NCI-H2107 treated with DMSO at 0.1 percent for 48 hours (cell line): ENCODE measurements around the gene GPR183.

Experiments used
- DNase-seq: peaks from one replicate; lab custom pipeline; 2025; ENCODE audit not compliant: unreplicated experiment; lab: John Stamatoyannopoulos, UW

Gene GPR183

DNA sequence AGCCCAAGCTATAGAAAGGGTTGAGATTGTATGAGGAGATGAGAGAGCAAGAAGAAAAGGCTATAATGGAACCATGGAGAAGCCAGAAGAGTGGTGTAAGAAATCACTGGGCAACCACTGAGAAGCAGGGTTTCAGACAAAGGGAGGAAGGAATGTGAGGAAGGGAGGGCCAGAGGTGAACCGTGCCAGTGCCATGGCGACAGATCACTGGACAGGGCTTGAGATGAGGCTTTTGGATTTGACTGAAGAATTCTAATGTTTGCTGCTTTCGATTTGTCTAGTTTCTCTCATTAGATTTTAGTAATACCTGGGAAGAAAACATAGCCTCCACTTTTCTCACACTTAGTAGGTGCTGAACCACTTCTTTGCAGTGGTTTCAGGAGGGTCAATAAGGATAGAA lies 6.3 kb upstream of the GPR183 start:
- DNase-seq, result no peak

DNA sequence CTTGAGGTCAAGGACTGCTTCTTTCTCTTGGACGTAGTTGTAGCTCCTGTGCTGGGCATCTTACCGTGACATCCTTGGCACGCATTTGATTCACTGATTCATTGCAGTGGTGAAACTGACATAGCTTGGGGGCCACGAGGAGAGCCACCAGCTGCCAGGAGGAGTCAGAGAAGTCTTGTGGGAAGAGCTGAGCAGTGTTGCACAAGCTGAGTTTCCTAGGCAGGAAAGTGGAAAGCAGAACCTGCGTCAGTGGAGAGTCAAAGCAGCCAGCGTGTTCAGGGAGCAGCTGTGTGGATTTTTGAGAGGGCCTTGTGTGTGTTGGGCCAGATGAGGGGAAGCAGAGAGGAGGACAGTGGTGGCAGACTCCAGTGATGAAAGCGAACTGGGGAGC lies 5.3 kb upstream of the GPR183 start:
- no peak for DNase-seq

DNA sequence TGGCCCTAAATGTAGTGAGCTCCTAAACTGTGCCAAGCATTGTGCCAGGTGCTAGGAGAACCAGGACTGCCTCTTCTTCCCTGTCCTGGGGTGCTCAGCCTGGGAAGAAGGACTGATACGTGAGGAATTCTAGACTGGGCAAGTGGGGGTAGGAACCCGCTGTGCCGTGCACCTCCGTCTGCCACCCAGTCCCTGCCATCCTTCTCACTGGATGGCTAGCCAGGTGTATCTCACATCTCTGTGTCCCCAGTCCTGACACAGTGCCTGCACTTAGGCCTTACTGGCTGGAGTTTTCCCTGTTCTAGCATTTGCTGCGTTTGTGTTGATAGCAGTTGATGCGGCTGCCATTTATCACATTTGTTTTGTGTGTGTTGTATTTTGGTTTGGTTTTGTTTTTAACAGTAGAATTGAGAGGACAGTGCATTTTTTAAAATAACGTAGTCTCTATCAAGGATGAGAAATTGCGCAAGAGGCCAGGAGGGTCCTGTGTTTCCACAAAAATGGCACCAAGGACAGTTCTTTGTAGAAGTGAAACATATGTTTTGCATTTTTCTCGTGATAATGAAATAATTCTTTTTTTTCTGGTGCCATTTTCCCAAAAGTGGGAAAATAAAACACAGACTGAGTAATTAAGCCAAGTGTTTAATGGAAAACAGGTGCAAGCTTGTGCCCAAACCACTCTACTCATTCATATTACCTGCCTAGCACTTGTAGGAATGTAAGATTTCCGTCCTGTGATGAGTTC lies 4.7 kb upstream of the GPR183 start:
- no peak for DNase-seq

DNA sequence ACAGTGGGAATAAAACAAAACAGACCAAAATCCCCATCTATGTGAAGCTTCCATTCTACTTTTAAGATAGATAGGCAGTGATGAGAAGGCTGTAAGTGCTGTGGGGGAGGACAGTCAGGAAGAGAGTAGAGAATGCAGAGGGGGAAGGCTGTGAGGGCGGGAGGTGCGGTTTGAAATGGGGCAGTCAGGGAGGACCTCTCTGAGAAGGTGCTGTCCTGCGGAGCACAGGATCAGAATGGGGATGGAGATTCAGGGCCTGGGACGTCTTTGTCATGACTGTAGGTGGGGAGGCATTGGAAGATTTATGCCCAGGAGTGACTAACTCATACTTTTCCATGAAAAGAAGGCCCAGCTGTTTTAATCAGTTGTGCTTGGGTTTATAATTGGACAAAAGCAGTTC lies 3.9 kb upstream of the GPR183 start:
- no peak for DNase-seq

DNA sequence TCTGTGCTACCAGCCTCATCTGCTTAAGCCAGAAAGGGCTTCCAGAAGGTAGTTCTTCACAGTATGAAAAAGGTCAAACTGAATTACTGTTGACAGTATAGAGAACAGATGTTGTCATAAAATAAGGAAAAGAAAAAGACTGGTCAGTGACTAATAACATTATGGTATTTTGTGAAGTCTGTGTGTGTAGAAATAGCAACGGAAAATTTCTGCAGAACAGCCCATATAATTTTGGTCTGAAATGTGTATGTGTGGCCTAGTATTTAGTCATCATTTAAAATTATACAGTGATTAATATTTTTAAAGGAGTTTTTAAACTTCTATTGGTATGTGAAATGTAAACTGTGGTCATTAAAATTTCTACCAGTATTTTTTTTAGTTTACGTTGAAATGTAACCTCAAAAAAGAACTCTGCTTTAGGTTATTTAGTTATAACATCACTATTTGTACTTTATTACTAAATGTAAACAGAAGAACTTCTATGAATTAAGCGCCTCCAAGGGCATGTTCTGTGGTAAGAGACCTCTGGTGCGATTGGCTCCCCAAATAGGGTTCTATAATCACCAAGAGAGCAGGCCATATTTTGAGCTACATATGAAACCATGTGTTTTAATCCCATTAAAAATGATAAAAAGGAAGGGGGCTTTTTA lies 3.3 kb upstream of the GPR183 start:
- DNase-seq, result no peak

DNA sequence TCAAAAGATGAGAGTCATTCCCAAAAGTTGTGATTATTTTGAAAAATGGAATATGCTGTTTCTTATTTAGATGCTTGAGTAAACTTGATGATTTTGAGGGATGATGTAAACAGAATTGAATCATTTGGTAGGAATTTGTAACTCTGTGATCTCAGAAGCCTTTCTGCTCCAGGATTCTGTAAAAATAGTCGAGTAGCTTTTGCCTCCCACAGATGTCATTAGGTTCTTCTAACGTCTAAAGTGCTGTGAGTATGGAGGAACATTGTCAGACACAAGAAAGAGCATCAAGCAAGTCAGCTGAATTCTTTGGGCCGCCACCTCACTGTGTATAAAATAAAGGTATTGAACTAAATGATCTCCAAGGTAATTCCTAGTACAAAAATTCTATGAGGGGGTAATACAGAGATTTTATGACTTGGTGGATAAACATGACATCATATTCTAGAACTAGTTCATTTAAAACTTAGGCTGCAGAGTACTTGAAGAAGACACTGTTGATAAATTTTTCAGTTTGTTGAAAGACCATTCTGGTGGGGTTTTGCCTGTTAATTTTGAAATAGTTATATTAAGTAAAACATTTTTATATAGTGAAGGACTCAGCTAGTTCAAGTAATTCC lies 1.4 kb upstream of the GPR183 start:
- DNase-seq, result no peak

DNA sequence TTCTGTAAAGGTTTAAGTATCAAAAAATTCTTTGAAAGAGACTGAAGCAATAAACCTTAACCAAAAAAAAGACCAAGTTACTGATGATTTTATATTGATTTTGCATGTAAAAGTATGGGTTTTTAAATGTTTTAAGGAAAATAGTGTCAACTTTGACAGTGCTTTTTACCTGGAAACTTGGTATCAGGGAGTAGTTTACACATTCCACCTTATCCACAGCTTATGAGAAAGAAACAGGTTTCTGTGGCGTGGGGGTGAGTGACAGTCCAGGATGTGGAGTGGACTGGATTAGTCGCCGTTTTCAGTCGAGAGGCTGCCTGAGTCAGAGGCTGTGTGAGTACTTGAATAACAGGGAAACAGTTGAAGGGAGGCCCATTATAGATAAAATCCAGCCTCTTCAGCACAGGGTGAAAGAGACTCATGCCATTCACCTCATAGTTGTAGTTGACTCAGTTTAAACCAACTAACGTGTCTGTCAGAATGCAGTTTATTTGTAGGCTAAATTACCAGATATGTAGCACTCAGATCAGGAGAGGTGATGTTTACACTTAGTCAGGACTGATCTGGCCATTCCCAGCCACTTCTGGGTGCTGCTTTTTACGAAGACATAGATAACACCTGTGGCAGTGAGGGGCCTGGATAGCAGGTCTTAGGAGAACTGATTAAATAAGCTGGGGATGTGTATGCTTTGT lies 595 bp upstream of the GPR183 start:
- no peak for DNase-seq

DNA sequence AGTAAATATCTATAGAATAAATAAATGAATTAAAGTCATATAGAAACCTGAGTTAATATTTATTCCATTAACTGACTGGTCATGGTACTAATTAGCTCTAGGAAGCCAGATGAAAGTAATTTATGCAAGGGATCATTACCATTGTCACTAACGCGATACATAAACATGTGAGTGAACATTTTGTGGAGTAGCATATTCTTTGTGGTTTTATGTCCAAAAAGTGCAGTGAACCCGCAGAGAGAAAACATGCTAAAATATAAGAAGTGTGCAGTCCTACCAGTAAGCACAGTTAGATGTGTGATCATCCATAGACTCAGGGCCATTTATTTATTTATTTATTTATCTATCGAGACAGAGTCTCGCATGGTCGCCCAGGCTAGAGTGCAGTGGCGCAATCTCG lies 1.6 kb downstream of the GPR183 start:
- no peak for DNase-seq

DNA sequence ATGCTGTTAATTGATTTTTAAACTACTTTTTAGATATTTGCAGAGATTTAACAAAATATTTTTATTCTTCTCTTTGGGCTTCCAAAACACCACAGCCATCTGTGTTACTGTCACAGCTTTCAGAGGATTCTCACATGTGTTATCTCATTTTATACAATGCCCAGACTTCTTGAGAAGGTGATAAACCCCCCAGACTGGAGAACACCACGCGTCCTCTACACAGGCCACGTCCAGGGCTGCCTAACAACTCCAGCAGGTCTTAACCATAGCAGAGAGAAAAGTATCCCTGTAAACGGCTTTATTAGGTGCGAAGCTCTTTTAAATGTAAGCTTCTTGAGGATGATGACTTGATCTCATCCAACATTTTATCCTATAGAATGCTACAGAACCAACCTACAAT lies 2.0 kb downstream of the GPR183 start:
- no peak for DNase-seq

DNA sequence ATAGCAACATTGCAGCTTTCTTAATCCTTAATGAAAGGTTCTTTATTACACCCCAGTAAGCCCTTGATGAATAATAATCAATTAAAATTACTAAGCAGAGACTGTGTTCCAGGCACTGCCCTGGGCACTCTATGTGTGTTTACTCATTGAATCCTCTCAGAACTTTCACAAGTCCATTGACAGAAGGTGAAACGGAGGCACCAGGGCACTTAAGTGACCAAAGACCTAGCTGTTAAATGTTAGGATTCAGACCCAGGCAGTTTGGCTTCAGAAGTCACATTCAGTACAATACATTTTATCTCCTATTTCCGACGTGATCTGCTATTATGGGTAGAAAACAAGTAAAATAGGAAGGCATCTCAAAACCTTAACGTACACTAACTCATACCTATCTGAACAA lies 2.7 kb downstream of the GPR183 start:
- no peak for DNase-seq

DNA sequence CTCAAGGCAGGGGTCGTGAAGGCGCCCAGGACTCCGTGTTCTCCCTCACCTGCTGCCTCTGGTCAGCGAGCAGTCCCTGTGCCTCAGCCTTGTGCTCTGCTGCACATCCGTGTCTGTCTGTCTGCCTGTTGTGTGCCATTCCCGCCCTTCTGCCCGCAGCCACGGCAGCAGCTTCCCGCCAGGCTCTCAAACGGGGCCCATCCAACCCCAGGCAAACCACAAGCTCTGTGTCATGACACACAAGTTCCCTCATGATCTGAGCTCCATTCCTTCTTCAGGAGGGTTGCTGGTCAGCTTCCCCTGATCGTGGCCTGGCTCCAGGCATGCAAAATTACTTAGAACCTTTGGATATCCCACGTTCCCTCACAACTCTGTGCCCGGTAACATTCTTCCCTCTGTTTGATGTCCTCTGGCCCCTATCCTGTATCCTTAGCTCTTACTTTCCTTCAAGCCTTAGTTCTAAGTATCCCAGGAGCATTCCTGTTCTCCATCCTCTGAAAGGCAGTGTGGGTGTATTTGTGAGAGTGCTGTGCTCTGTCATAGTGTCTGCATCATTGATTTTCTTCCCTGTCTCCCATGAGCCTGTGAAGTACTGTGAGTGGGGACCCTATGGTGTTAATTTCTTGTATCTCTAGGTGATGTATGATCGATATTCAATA lies 3.2 kb downstream of the GPR183 start:
- no peak for DNase-seq

DNA sequence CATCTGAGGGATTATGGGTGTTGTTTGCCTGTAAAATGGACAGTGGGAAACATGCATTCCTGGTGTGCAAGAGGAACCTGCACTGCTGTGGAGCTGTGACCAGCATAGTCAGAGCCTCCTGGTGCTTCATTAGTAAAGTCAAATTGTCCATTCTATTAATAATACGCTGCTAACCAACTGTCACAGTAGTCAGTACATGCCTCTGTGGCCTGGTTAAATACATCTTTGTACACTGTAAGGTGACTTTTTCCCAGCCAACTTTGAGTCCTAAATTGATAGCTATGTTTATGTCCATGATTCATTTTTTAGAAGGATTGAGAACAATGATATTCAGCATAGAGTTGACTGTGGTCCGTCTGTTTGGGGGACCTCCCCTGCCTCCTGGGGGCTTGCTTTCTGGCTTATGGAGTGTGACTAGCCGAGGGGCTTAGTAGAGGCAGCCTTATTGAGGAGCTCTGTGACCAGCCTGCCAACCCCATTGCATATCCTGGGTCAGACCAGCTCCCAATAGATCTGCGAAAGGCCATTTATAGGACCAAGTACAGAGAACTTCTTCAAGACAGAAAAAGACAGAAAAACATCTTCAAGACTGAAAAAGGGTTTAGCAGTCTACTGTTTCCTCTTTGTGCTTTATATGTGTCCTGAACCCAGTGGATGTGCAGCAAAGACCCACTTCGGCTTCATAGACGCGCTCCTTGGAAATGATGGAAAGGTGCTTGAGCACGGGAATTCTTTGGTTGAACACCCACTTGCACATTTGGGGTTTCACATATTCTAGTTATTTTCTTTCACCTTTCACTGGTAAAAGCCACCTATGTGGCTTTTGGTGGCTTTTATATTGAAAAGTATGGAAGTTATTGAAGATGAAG lies 4.3 kb downstream of the GPR183 start:
- DNase-seq, result no peak

DNA sequence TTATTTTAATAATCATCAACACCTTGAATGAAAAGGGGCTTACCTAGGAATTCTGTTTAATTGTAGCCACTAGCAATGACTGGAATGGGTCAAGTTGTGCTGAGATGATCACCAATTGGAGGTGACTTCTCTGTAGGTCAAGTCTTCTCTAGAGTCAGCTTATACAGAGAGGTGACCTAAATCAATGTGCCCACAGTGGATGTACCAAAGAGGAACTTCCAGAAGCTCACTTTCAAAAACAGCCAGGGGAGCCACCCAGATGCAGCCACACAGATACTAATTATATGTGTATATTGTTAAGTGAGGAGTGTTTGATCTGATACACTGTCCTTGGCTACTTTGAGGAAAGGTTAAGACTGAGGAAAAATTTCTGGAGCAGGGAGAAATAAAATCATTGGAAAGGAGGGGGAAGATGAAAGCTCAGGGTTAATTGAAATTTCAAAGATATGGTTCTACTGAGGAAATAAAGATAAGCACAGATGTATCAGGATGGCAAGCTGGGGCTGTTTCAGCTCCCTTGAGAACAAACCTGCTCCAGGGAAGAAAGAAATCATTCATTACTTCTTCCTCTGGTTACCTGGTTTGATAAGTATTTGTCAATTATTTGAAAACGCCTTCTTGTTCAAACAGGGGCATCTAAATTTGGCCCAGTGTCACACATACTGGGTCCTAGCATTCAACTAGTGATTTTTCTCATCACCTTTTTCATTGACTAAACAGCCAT lies 5.1 kb downstream of the GPR183 start:
- DNase-seq, result no peak

DNA sequence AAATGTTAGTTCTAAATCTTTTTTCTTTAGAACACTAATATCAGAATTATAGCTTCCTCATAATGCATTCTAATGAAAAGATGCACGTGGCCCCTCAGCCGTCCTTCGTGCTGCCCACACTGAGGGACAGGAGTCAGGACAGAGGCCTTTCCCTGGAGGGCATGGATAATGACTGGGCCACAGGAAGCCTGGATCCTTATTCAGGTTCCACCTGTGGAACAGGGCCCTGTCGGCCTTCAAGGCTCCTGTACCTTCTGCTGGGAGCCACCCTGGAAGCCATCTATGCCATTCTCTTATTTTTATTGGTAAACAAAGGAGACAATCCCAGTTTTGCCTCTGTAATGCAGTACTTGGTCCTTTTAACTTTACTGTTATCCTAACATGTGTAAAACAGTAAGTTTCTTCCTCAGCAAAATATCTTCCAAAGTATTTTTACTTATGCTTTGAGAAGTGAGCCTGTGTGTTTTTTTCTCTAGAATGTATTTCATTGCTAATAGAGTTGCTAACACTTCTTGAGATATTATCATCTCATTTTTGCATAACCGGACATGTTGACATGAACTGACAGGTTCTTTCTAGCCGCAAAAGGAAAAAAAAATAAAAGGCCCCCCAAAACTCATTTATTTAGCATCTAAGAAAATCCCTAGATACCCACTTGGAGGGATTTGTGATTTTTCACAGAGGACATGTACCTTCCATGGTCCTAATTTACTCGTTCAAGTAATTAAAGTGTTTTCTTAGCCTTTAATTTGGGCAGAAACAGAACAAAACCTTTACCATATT lies 6.0 kb downstream of the GPR183 start:
- no peak for DNase-seq

DNA sequence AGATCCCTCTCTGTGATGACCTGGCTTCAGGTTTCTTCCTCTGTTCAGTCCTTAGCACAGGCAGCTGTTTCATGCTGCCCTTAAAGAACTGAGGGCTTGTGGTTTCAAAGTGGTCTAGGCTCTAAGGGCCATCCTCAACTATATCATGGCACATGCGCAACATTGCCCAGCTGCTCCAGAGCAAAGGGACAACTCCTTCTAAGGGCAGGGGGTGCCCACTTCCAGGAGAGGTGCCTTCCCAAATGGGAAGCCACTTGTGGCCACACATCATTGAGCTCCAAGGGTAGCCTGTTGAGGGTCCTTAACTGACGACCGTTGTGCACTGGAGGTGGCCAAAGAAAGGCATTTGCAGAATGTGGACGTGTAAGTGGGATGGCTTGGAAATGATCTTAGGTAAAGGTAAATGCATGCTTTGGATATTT lies 7.3 kb downstream of the GPR183 start:
- DNase-seq, result peak; percentile 39

DNA sequence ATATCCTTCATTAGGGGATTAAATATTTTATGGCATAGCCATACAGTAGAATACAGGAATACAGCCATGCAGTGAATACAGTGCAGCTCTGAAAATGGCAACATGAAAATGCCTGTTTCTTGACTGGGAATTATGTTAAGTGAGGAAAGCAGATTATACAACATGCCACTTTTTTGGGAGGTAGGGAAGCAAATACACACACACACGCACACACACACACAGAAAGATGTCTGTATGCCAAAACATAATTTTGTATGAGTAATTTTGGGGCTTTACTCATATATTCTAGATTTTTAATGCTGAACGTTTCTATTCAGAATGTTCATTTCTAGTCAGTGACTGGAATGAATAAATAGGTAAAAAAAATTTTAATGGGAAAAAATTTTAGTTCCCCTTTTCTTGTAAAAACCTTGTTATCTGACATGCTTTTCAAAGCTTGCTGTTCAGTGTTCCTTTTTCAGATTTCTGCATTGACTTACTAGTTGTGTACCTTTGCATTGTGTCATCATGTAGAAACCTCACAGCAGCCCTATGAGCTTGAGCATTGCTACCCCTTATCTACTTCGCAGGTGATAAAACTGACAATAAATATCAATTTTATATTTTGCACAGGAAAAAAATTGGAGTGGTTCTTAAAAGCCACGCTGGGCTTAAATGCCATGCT lies 7.8 kb downstream of the GPR183 start:
- DNase-seq, result no peak

DNA sequence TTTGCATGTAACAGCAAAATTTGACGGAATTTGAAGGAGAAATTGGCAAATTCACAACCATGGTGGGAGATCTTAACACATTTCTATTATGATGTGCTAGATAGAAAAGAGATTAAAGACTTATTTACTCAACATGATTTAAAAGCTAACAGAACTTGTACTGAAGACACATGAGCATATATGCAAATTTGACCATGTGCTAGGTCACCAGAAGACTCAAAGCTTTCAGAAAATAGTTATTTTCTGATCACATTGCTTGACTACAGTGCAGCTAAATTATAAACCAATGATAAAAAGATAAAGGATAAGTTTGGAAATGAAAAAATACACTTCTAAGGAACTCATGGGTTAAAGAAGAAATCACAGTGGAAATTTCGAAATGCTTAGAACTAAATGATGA lies 9.1 kb downstream of the GPR183 start:
- DNase-seq, result no peak

DNA sequence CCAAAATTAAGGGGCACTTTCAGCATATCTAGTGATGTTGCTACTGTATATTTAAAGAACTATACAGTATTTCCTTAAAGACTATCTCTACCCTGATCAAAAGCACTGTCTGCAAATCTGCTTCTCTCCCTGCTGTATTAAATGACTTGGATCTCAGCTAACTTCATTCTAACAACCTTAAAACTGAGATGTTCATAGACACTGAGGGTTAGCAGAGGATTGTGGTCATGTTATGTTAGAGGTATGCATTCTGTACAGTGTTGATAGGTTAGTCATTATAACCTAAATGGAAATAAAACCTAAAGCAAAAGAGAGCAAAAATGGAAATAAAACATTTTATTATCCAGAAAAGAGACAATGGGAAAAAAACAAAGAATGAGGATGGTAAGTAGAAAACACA lies 9.9 kb downstream of the GPR183 start:
- no peak for DNase-seq

DNA sequence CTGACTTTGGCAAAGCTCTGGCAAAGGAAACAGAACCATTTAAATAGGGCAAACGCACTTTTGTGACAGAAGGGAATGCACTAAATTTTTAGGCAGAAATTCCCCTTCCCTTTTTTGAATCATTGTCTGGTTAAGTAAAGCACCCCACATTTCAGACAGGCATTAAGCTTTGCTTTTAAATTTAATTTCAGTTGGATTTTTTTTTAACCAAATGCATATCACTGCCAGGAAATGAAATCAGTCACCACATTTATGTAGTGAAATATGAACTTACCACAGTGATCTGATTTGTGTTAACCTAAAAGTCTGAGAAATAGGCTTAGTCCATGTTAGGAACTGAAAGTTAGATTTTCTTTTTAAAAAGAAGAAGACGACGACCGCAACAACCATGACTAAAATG lies 10.8 kb downstream of the GPR183 start:
- DNase-seq, result no peak
